ENCODE results near the gene PCK1.

PCK1 gene

DNA sequence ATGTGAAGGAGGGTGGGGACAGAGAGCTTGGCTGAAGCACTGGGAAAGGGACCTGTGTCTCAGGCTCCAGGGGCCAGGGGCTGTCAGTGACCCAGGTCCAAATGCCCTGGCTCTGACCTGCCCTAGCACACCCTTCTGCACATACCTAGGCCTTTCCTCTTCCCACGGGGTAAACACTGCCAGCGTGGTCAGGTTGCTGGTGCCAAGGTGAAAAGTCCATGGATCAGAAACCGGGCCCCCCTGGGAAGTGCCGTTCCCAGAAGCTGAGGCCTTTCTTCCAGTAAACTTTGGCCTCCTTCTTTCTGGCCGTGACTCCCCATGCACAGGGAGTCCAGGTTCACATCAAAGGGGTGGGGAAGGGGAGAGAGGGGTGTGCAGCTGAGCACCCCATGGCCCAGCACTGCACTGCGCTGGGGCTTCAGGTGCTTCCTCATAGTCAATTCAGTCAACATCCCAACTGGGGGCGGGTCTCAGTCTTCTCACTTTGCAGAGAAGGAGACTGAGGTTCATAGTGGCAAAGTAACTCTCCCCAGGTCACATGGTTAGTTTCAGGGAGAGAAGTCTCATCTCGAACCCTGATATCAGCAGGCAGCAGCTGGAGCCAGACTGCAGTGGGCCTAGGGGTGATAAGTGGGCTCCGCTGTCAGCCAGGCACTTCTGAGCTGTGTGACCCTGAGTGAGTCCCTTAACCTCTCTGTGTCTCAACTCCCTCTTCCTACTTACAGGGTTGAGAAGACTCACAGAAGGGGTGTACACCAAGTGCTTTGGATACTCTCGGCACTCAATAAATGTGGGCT is 17.0 kb downstream of the PCK1 start:
- DNase-seq (ENCODE audit: low read depth), result no peak

DNA sequence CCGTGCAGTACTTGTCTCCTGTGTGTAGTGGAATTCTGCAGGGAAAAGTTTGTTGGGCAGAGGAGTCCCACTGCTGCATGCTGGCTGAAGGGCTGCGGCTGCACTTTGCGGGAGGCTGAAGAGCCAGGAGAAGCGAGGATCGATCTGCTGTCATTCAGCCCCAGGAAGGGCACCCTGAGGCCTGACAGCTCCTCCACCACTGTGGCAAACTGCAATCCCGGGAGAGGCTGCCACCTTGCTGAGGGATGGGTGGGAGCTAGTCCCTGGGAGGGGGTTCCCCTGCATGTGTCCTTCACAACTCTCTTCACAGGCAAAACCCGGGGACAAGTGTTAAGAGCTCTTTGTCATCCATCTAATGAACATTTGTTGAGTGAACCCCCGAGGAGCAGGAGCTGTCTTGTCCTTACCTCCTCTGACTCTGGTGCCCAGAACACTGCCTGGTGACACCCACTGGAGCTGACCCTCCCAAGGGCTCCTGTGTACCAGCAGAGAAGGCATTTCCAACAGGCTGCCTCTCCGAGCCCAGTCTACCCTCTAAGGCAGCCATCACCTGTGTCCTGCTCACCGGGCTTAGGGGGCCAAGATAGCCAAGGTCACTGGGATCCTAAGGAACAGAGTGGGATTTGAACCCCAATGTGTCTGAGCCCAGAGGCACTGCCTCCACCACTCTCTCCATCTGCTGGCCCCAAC is 17.7 kb downstream of the PCK1 start:
- no peak for DNase-seq (ENCODE audit: low read depth)

DNA sequence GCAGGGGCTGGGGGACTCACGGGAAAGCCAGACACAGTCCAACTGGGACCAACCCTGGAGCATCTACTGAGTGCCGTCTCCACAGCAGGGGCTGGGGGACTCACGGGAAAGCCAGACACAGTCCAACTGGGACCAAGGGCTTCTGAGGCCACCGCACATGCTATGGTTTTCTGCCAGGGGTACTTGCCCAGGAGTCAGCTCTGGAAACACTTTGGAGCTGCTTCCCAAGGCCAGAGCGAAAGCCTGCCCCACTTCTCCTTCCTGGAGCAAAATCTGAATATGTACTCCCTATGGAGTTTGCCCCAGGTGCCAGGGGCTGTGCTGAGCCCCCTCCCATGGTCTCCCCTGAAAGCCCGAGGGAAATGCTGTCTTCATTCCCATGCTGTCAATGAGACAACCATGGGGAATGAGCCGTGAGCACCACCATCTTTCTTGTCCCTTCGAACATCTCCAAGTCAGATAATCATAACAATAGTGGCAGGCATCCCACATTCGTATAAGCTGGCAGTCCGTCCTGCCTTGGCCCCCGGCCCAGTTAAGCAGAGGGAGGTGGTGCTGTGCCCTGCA is 18.5 kb downstream of the PCK1 start:
- no peak for DNase-seq (ENCODE audit: low read depth)

DNA sequence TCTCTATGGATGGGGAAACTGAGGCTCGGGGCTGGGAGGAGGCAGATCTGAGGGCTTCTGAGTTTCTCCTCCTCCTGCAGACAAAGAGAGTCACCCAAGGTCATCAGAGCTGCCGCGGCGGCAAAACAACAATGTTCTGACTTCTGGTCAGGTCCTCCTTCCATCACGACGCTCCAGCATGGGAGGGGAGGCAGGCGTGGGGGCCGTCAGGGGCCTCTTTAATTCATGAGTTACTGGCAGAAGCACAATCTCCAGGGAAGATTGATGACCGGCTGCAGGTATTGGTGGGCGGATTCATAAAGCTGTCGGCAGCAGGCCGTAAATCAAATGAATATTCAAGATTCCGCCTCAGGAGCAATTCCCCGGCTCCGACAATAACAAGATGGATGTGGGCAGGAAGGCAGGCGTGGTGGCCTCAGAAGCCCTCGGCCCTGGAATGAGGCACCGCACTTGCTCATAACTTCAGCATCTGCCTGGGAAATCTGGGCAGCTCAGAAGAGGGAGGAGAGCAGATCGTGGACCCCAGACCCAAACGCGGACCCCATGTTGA is 19.1 kb downstream of the PCK1 start:
- no peak for DNase-seq (ENCODE audit: low read depth)

DNA sequence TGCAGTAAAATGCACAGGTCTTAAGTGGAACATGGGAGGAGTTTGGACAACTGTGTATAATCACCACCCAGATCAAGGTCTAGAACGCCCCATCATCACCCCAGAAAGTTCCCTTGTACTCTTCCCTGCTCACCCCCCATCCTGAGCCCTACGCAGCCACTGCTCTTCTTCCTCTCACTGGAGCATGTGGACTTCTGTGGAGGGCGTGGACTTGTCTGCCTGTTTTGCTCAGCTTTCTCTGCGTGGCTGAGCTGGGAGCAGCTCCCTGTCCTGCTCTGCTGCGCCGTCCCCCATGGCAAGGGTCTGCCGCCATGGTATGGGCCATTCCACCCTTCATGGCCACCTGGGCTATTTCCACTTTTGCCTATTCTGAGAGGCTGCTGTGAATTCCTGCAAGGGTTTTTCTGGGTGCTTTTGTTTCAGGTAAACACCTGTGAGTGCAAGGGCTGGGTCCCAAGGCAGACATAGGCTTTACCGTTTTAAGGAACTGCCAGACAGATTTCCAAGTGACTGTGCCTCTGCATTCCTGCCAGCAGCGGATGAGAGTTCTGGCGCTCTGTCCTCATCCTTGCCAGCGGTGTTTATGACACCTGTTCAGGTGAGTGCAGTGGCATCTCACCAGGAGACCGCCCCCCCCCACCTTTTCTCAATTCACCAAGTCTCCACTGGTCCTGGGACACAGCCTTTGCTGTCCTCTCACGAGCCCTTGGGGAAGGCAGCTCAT is 19.7 kb downstream of the PCK1 start:
- no peak for DNase-seq (ENCODE audit: low read depth)

DNA sequence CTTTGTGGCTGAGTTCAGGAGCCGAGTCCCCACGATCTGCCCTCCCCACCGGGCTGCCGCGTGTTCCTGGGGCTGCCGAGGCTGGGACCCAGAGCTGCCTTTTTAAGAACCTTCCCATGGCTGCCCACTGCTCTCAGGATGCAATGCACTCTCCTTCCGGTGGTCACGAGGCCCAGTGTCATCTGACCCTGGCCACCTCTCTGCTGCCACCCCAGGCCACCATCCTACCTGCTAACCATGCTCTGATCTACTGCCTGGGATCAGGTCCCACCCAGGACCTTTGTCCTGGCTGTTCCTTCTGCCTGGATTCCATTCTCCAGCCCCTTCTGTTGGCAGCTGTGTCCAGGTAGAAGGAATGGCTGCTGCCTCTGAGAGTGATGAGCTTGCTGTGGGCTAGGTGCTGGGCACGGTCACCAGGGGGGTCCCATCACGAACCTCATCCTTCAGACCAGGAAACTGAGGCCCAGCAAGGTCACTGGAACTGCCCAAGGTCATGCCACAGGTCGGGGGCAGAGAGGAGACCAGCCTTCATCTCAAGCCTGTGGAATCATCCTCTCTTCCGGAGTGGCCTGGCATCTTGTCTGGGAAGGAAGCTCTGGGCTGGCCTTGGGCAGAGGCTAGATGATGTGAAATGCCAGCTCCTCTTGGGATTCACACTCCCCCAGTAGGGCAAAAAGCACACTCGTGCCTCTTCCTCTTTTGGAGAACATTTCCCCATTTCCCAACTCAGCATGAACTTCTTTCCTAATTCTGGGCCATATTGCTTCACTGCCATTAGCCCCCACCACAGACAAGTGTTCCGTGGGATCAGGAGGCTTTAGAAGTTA is 20.5 kb downstream of the PCK1 start:
- no peak for DNase-seq (ENCODE audit: low read depth)

DNA sequence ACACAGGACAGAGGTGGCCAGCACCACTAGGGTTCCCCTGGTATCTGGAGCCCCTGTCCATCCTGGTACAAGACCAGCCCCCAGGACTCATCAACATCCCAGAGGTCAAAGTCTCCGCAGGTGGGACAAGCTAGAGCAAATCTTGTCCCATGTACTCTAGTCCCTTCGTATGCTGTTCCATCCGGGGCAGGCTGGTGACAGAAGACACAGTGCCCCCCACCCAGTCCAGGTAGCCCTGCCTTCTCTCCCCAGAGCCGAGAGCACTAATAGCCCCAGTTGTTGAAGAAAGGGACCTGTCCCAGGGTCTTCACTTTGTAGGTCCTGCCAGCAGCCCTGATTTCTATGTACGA is 21.1 kb downstream of the PCK1 start:
- DNase-seq (ENCODE audit: low read depth), result no peak

DNA sequence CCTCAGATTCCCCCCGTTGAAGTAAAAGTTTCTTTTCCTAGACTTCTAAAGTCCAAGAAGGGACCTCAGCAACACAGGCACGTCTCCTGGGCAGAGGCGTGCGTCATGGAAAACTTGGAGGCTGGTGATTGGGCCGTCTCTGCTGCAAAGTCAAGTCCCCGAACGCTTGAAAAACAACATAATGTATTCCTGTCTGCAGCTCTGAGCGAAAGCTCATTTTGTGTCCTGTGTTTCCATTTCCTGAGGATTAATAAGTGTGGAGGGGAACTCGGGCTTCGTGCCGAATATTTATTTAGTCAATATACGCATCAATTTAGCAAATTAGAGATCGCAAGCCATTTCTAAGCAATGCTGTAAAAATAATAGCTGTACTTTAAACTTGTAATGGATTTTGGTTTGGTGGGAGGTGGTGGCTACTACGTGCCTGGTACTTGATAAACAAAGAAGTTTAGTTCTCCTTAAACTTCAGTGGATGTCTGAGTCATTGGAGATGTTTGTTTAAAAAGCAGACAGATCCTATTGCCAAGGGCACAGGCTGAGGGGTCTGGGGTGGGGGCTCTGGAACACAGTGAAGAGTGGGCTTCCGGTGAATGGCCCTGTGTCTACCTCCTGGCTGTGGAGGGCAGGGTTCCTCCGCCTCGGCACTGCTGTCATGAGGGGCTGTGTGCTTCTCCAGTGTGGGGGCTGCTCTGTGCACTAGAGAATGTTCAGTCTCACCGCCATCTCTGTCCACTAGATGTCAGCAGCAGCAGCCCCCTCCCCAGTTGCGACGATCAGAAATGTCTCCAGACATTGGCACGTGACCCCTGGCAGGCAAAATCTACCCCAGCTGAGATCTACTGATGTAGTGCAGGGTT is 21.8 kb downstream of the PCK1 start:
- DNase-seq (ENCODE audit: low read depth), result no peak

DNA sequence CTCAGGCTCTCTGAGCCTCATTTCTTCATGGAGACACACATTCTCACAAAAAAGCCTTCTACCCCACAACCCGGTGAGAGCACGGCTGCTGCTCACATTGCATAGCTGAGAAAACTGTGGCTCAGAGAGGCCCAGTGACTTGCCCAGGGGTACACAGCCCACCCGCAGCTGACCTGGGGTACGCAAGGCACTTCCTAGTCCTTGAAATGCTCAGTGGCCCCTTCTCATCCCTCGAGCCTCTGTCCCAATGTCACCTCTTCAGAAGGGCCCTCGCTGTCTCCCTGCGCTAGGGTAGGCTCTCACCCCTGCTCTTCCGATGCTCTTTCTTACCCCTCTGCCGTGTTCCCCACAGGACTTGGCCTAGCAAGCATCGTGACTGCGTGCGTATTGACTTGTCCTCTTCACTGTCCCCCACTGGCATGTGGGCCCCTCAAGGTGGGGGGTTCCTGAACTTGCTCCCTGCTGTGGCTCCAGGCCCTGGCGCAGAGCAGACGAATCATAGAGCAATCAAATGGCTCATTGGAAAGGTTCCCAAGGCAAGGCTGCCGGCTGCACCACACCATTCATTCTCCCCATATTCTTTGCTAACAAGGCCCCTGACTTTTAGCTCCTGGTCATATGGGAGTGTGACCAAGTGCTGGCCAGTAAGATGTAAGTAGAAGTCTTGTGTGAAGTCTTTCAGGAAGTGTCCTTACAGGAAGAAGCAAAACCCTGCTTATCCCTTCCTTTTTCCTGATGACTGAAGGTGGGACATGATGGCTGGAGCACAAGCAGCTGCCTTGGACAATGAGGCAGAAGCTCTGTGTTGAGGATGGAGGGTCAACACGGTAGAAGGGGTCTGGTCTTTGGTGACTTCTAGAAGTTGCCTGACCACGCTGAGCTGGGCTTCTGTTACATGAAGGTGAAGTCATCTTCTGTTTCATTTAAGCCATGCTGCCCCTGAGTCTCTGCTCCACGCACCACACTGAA is 22.7 kb downstream of the PCK1 start:
- no peak for DNase-seq (ENCODE audit: low read depth)

DNA sequence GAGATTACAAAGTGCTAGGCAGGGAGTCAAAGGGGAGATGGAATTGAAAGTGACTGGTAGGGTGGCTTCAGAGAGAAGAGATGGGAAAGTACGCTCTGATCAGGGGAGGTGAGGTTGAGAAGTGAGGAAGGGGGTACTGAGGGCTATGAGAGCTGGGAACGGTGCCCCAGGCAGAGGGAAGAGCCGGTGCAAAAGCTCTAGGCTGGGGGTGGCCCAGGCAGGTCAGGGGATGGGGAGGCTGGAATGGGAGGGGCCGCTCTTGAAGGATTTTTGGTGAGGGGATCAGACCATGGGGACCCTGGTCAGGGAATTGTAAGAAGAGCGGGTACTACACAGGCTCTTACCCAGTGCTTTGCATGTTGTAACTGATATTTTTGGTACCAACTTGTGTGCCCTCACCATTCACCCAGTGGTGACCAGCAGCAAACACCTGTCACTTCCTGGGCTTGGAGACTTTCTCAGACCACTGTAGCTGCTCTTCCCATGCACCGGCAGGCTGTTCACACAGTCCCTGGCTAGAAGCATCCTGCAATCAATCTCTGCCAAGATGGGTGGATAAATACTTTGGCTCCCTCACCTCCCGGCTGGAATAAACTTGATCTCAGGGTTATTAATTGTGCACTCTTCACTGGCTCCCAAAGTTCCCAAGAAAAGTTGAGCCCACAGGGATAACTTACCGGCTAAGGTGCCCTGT is 24.0 kb downstream of the PCK1 start:
- DNase-seq (ENCODE audit: low read depth), result no peak

DNA sequence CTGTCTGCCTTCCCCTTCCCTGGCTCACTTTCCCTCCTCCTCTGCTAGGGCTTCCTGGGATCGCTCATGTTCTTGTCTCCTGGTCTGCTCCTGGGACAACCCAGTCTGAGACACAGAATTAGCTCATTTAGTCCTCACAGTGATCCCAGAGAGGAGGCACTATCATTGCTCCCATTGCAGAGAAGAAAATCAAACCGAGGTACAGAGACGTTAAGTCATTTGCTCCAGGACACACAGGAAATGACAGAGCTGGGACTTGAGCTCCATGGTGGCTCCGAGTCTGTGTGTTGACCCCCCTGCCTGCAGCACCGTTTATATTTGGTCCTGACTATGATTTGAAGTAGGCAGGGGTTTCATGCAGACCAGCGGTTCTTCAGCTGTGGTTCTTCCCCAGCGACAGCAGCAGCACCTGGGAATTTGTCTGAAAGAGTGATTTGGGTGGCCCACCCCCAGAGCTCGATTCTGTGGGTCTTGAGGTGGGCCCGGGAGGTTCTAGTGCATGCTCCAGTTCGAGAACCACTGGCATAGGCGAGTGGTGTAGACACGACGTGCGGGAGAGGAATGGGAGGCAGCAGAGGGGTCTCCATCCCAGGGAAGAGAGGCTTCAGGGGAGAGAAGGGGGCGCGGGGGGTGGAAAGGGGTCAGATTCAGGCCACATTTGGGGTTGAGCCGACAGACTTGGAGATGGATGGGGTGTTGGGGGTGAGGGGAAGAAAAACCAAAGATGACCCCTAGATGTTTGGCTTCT is 24.7 kb downstream of the PCK1 start:
- no peak for DNase-seq (ENCODE audit: low read depth)

DNA sequence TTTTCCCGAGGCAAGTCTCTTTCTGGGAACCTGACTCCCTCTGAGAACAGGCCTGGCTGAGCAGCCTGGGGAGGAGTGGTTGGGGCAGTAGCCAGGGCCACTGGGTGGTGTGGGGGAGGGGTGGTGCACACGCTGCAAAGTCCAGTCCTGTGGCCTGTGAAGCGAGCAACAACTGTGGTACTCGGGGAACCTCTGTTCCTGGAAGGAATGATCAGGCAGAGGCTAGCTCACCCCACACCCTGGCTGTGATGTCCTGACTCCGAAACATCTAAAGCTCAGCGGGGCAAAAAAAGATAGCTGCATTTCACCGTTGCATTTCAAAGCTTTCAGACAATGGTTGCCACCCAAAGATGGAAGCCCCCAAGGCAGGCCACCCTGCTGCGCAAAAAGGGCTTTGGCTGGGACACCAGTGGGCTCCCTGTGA is 25.5 kb downstream of the PCK1 start:
- no peak for DNase-seq (ENCODE audit: low read depth)

DNA sequence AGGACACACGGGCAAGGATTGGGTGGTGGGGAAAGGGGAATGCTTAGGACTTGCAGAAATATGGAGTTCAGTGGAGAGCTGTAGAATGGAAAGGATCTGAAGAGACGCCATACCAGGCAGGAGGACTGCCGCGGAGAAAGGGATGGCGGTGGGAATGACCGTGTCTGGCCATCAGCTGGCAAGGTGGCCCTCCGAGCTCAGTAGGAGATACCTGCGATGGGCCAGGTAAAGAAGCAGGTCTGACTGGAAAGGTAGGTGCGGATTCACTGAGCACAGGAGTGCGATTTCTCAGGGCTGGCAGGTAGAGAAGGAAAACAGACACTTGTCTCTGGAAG is 26.0 kb downstream of the PCK1 start:
- DNase-seq (ENCODE audit: low read depth), result no peak

DNA sequence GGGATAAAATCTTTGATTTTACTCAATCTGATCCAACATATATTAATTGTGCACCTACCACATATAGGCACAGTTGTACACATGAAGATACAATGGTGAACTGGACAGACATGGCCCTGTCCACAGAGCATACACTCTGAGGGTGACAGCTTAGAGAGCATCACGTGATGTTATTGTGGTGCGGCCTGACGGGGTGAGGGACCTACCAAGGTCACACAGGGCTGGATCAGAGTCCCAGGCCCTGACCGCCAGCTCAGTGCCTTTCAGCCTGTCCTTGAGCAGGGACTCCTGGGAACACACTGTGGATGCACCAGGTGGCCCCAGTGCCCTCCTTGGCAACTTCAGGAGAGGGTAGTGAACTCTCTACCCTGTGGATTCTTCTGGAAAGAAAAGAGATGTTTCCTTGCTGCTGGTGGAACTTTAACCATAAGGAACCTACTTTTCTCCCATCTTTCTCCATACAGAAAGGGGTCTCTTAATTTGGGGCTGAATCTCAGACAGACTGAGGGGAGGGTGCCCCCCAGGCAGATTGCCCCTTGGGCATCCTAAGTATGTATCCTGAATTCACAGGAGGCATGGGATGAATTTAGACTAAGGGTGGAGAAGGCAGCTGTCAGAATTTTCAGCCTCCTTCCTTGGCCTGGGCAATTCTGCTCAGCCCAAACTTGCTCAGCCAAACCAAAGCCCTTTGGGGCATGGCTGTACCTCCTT is 26.5 kb downstream of the PCK1 start:
- no peak for DNase-seq (ENCODE audit: low read depth)

DNA sequence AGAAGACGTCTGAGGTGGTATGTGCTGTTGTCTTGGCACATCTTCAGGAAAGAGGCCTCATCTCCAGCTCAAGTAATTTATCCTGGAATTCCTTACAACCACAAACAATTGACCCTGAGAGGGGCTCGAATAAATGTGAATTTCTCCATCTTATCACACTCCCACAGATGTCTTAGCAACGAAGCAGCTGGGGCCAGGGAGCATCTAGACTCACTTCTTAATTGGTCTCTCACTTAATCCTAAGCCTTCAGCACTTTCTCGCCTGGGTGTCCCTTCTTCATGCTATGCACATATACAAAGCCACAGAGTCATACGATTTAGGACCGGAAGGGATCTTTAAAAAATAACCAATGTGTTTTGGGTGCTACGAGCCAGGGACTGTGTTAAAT is 27.1 kb downstream of the PCK1 start:
- no peak for DNase-seq (ENCODE audit: low read depth)

DNA sequence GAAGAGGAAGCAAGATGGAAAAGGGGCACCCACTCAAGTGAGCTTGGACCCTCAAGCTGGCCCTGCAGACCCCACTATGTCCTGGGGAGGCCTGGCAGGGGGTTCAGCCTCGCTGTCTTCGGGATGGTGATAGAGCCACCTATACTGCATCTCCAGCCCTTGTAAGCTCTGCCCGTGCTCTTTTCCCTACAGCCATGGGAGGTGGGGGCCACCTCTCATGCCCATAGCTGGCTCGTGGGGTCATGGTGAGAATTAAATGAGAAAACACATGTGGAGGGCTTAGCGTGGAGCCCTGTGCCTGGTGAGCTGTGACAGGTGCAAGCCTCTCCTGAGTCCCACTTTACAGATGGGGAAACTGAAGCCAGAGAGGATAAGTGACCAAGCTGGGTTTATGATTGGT is 27.7 kb downstream of the PCK1 start:
- no peak for DNase-seq (ENCODE audit: low read depth)

DNA sequence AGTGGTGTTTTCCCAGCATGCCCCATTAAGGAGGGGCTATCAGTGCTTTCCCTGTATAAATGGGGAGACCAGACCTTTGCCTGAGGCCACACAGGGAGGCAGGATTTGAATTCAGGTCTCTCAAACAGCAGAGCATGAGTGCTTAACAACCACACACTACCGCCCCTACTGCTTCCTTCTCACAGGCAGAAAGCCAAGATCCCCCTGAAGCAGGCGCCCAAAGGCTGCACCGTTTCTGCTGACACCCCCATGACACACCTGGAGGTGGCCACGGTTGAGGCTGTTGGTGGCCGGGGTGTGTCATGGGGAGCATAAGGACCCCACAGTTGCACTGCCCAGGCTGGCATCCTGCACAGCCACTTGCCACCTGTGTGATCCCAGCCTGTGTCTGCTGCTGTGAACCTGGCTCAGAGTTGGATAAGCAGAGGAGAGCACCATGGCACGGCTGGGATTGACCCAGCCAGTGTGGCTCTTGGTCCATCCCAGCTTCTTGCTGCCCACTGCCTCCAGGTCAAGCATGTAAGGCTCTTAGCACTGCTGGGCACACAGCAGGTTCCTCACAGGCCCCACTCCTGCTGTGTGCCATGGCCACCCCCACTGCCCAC is 28.3 kb downstream of the PCK1 start:
- DNase-seq (ENCODE audit: low read depth), result no peak
